Activated CD4-positive, alpha-beta T cell treated with anti-CD3 and anti-CD28 coated beads, Interleukin-2, Interleukin-6, amounts not matched to agents 100 ng/mL and 50 ng/mL, durations not matched to agents 16 hours and 8 hours (primary cell): ENCODE data around the gene MPL.
"Not testable (repeated sequence)": the region's sequence is repeated elsewhere in the genome, so short reads cannot be mapped to it uniquely, and the experiment has no call there.

ENCODE experiments used
- DNase-seq: peaks from one replicate; pipeline ENCODE4 v3.0.0-alpha.2; 2020

MPL gene

DNA sequence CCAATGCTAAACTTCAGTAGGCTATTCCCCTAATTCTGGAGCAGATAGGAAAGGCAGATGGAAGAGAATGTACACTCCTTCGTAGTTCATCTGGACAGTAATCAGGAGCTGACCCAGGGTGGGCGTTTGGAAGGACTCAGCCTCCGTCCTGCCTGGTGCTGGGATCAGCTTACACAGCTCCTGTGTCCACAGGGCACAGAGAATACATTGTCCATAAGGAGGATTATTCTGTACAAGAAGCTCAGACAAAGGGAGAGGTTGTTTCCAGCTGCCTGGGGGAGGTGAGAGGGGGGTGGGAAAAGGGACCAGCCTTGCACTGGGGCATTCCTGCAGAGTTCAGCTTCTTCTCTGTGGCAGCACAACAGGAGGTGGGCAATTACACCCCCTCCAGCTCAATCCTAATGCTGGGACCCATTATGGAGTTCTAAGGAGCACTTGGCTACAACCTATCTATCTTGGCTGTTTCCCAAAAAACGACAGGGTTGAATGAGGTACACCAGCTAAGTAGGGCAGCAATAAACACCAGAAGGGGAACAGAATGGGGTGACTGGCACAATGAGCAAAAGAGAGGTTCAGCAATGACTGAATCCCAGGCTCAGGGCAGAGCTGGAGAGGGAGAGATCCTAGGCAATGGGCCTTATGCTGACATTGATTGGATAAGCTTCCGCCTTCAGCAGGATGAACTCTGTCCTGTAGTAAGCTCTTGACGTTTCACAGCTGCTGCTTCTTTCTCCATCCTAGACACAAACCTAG, 44.6 kb downstream of the MPL start:
- no peak for DNase-seq

DNA sequence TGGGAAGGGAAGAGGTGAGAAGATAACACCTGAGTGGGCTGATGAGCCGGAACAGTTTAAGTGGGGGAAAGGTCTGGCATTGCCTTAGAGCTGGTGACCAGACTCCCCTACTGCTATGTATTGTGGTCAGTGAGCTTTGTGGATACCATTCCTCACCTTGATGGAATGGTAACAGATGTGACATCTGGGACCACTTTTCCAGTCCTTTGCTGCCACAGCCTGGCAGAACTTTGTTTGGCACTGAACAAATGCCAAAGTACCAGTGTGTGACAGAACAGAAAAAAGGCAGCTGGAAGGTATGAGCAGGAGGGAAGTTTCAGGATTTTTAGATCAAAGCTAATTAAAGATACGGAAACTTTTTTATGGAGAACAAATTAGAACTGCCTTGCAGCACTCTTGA, 45.8 kb downstream of the MPL start:
- DNase-seq: no peak

DNA sequence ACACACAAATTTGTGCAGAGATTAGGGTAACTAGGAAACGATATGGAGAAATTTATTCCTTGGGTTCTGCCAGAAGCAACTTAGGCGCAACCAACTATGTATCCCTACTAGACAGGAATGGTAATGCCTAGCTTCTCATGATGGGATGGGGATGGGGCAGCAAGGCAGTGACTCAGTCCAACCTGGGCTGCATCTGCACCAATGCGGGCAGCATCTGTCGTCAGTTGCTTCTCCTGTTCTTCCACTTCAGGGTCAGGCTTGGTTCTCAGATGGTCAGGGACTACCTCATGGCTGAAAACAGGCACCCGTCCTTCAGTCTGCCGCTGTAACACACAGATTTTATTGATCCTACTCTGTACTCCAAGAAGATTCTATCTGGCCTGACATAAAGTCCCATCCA, 49.1 kb downstream of the MPL start:
- DNase-seq: no peak

DNA sequence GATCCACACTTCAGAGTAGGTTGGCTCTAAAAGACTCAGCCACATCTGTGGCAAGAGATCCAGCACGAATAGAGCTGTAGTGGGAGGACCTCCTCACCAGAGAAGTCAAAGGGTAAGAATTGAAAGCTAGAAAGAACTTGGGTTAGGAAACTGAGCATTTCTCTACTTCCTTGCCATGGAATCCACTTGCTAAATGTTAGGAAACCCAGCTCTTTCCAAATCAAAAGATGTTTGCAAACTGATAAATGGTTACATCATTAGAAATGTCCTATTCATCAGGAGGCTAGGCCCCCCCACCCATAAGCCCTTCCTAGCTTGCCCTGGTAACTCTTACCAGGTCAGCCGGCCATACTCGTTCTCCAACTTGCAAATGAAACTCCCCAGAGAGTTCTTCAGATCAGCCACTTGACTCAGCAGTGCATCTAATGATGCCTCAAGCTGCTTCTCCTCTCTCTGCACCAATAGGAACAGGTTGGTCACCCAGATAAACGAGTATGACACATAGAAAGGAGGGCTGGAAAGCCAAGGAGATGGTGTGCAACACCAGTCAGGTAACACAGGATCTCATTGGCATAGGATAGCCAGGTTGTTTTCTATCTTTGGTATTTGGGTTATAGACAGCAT, 50.5 kb downstream of the MPL start:
- no peak for DNase-seq

DNA sequence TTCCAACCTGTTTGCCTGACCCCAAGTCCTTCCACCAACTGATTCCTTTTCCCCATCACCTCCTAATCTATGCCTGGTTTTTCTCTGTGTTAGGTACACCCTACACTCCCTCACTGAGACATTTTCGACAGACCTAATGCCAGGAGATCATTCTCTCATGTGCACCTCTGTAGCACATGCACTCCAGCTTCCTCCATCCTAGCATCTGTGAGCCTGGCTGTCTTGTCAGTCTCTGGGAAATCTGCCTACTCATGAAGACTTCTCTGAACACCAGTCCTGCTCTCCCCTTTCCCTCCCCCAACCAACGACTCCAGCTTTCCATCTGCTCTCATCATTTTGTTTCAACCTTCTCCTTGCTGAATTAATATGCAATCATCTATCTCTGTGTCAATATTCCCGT, 51.0 kb downstream of the MPL start:
- DNase-seq: no peak

DNA sequence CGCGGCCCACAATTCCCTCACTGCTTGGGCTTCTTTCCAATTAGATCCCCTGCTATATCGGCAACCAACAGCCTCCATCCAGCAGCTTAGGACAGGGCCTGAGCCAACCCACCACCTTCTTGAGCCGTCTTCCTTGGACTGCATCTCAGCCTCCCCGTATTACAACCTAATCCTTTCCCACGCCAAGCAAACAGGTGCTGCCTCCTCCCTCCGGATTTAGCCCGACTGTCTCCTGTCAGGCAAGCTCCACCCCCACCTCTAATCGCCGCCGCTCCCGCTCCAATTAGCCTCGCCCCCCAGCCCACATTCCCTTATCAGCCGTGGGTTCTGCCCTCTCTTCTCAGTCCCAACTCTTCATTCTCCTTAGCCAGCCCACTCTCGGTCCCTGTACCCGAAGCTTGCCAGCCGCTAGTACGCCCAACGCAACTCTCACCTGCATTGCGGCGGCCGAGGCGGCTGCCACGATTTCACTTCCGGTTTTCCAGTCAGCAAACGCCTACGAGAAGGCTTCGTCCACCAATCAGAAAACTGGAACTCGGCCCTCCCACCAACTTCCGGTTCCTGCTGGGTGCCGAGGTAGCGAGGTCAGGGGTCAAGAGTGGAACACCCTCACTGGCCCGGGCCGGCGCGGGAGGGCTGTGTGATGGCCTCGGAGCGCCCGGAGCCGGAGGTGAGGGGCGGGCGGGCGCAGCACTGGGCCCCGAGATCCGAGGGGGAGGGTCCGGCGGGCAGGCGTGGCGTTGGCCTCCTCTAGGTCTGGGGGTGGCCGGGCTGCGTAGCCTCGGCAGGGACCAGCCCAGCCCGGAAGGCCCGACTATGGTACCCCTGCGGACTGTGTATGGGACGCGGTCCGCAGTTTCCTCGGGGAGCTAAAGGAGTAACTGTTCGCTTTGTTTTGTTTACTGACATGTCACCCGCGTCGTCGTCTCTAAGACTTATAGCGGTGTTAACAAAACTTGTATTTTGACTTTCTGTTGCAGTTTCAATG, 52.0 kb downstream of the MPL start, which contains the start of the genes MED8 and SZT2:
TSS of gene MED8 (minus strand) at position 475 of the 988 bp plus-strand sequence. CDS start at position 439, 36 bp downstream.
TSS of gene SZT2 (plus strand) at position 574 of the 988 bp plus-strand sequence. CDS start at position 644, 70 bp downstream.
- DNase-seq: peak; percentile 97

DNA sequence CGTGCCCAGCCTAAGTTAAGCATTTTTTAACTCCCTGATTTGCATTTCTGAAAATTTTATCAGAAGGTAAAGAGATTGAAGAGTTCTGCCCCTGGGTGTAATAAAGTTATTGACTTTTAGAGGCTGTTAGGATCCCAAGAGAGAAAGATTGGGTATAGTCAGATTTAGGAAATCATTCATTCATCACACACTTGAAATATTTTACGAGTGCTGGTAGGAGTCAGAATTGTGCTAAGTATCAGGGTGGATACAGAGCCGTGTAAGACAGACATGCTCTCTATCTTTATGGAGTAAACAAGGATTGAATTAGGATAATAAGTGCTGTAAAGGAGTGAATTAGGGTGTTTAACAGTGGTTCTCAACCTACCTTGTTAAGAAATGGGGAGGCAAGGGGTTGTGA, 55.1 kb downstream of the MPL start:
- no peak for DNase-seq

- DNase-seq: no peak
Observed at GRCh38 chr1:43395523-43395922, 57.9 kb downstream of the MPL start.

- no peak for DNase-seq
Observed at GRCh38 chr1:43396059-43396458, 58.4 kb downstream of the MPL start.

DNA sequence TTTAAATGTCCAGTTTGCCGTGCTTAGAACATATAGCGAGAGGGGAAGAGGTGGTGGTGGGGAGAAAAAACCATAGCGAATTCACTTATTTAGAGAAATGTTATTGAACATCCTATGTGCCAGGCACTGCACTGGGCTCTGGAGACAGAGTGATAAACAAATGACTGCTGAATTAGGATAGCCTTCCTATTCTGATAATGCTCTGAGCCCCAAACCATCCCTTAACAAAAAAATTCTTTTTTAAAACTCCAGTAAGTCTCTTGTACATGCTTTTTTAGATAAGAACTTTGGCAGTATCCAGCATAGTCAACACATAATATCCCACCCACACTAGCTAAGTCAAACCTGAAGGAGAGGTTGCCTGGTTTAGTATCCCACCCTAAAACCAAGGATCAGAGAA, 60.6 kb downstream of the MPL start:
- no peak for DNase-seq

- not testable (repeated sequence) for DNase-seq
Observed at GRCh38 chr1:43400441-43400840, 62.8 kb downstream of the MPL start.

- no peak for DNase-seq
Observed at GRCh38 chr1:43402089-43402865, 64.7 kb downstream of the MPL start.
